ENCODE results near the gene SND1.

- TF ChIP-seq CTCF (IDR thresholded peaks at IDR 0.05) (no peak), POLR2A (IDR thresholded peaks at IDR 0.05) (no peak), EP300 (IDR thresholded peaks at IDR 0.05) (no peak)
These were observed 469.0 kb downstream of the SND1 start for GRCh38 chr7:128120976-128121490.
